AG09319 (cell line): Measurements from ENCODE around the gene NPAS3.

ENCODE experiments used
- DNase-seq: peaks from one replicate; pipeline ENCODE4 v3.0.0-alpha.2; 2010; ENCODE audit warnings: low read depth; ENCODE audit errors: extremely low read depth
- CTCF ChIP-seq: IDR thresholded peaks from 2 replicates; pipeline ENCODE4 v1.5.1; 2011; ENCODE audit warnings: low read depth, mild to moderate bottlenecking, inconsistent platforms, low read length, moderate library complexity

The NPAS3 gene

DNA sequence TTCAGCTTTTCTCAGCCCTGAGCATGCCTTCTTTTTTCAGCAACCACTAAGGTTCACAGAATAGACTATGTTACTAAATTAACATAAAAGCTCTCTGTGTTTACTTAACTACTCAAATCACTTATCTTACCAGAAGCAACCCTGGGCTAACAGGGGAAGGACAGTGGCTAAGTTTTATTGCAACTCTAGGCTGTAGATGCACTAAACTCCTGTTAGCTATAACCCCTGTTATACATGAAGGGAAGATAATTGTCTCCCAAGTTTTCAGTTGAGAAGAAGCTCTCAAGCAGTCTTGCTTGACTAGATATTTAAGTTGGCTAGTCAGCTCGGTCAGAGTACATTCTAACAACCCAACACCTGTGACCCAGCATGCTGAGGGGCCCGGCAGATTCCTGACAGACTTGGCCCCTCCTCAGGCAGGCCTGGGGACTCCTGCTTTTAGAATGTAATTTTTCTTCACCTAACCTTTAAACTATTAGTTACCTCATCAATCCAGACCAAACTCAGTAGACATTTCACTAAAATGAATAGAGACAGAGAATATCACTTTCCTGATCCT, 547.7 kb downstream of the NPAS3 start:
- no peak for DNase-seq
- no peak for TF ChIP-seq CTCF

GRCh38 chr14:33488582-33488981, 549.9 kb downstream of the NPAS3 start:
- no peak for DNase-seq
- TF ChIP-seq CTCF = no peak

- TF ChIP-seq CTCF = no peak
- no peak for DNase-seq
Observed at GRCh38 chr14:33490555-33490954, 551.9 kb downstream of the NPAS3 start.

- no peak for TF ChIP-seq CTCF
- no peak for DNase-seq
Observed at GRCh38 chr14:33491112-33491511, 552.4 kb downstream of the NPAS3 start.

DNA sequence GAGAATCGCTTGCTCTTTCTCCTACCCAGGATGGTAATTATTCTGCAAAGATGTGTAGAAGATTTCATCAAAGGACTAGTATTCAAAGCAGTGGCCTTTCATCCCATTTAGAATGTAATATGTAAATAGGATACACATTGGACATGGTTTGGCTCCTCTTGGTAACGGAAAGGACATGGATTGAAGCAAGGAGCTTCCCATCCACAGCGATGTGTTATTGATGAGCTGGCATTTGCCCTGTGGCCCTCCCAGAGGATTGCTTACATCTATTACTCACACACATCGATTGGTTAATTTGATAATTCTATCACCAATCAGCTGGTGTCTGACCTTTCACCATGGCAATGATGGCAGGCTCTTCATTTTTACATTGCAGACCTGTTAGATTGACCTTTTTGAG, 553.8 kb downstream of the NPAS3 start:
- no peak for DNase-seq
- TF ChIP-seq CTCF = no peak

- DNase-seq = no peak
- TF ChIP-seq CTCF = no peak
Observed at GRCh38 chr14:33493266-33493665, 554.6 kb downstream of the NPAS3 start.

GRCh38 chr14:33493990-33494389, 555.3 kb downstream of the NPAS3 start:
- no peak for TF ChIP-seq CTCF
- DNase-seq = no peak
